ENCODE measurements around the gene C8B.

DNA sequence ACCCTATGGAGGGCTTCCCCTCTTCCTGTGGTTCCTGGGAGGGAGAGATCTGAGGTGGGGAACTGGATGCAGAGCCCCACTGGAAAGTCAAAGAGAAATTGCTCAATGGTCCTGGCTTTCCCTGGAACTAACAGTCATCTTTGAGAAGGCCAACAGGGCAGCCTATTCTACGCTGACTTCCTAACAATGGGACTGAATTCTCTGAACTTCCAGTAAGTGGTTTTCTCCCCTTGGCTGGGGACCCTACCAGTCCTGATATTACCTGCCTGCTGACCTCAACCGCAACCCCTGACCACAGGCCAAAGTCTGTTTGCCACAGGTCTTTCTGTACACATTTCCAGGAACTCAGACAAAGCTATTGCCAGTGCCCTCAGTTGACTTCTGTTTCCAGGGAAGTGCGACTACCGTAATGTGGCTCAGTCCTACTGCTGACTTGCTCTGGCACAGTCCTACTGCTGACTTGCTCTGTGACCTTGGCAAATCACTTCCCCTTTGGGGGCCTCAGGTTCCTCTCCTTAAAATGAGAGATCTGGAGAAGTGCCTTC lies 55.3 kb downstream of the C8B start:
- TF ChIP-seq CTCF (IDR thresholded peaks at IDR 0.05) (no peak), POLR2A (IDR thresholded peaks at IDR 0.05) (no peak)

All from uterus (tissue), 2 donors.